ENCODE data around the gene E2F4. TPM values are rescaled to one million over a fixed set of nuclear protein-coding genes. Genes with fewer than 3 reads are reported as not detected.

E2F4 gene
- total and polyA plus RNA-seq, 5 donors from 2014 or later: 46.8 to 63.7 (median 50.3) TPM

GRCh38 chr16:67166598-67167168 is 25.3 kb upstream of the E2F4 start:
- H3K4me1 ChIP-seq (ENCODE audit: control insufficient read depth, insufficient read depth, low read length, poor library complexity, severe bottlenecking): peaks cover 52% of the 10 kb centered on the region
- H3K4me3 ChIP-seq (ENCODE audit: low read depth, low read length): no peak overlapping the region
- peak overlapping the region in 1 of 4 donors; percentile 24 for H3K4me3 Mint-ChIP-seq
- DNase-seq (no peak), ATAC-seq (ENCODE audit: low read depth in 2 of 2) (no peak)
- no peaks in the 10 kb centered on the region for H3K36me3 ChIP-seq (ENCODE audit: control insufficient read depth, insufficient read depth, low read length)
- H3K36me3 Mint-ChIP-seq: no peaks in the 10 kb centered on the region
- peaks cover 0 to 2% (median 0%) of the 10 kb centered on the region in 7 donors for H3K9me3 Mint-ChIP-seq
- peak overlapping the region in 1 of 3 donors; percentile 48 for H3K27ac Mint-ChIP-seq
- peaks cover 80% of the 10 kb centered on the region for H3K27me3 Mint-ChIP-seq
- no peak overlapping the region for H3K27ac ChIP-seq (ENCODE audit: insufficient read depth, low read length, poor library complexity, severe bottlenecking)
- H3K9me3 ChIP-seq (ENCODE audit: control insufficient read depth in 2 of 2, low read length in 2 of 2): no peaks in the 10 kb centered on the region
- peaks cover 19% of the 10 kb centered on the region for H3K27me3 ChIP-seq (ENCODE audit: control insufficient read depth, insufficient read depth, low read length)
- H3K4me1 Mint-ChIP-seq: peaks cover 4 to 37% (median 11%) of the 10 kb centered on the region in 4 donors

DNA sequence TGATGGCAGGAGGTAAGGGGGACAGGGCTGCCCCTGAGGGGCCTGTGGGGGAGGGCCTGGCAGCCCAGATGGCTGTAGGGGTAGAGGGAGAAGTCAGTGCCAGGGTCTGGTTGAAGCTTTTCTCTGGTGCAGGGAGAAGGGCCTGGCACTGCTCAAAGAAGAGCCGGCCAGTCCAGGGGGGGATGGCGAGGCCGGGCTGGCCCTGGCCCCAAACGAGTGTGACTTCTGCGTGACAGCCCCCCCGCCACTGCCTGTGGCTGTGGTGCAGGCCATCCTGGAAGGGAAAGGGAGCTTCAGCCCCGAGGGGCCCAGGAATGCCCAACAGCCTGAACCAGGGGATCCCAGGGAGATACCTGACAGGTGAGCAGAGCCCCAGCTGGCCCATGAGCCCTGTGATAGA is 24.4 kb upstream of the E2F4 start:
- Histone ChIP-seq H3K27me3 (ENCODE audit: control insufficient read depth, insufficient read depth, low read length) (peaks cover 20% of the 10 kb centered on the region), H3K36me3 (ENCODE audit: control insufficient read depth, insufficient read depth, low read length) (no peaks in the 10 kb centered on the region), H3K4me1 (ENCODE audit: control insufficient read depth, insufficient read depth, low read length, poor library complexity, severe bottlenecking) (peaks cover 50% of the 10 kb centered on the region), H3K9me3 (ENCODE audit: control insufficient read depth in 2 of 2, low read length in 2 of 2) (no peaks in the 10 kb centered on the region), H3K4me3 (ENCODE audit: low read depth, low read length) (no peak overlapping the region), H3K27ac (ENCODE audit: insufficient read depth, low read length, poor library complexity, severe bottlenecking) (no peak overlapping the region)
- peaks cover 0 to 30% (median 8%) of the 10 kb centered on the region in 4 donors for H3K4me1 Mint-ChIP-seq
- peak overlapping the region in 2 of 4 donors; percentile 5 to 68 for H3K4me3 Mint-ChIP-seq
- peaks cover 0 to 2% (median 0%) of the 10 kb centered on the region in 7 donors for H3K9me3 Mint-ChIP-seq
- H3K27ac Mint-ChIP-seq: no peak overlapping the region
- ATAC-seq (ENCODE audit: low read depth in 2 of 2) (no peak), DNase-seq (no peak)
- peaks cover 78% of the 10 kb centered on the region for H3K27me3 Mint-ChIP-seq
- H3K36me3 Mint-ChIP-seq: no peaks in the 10 kb centered on the region

DNA sequence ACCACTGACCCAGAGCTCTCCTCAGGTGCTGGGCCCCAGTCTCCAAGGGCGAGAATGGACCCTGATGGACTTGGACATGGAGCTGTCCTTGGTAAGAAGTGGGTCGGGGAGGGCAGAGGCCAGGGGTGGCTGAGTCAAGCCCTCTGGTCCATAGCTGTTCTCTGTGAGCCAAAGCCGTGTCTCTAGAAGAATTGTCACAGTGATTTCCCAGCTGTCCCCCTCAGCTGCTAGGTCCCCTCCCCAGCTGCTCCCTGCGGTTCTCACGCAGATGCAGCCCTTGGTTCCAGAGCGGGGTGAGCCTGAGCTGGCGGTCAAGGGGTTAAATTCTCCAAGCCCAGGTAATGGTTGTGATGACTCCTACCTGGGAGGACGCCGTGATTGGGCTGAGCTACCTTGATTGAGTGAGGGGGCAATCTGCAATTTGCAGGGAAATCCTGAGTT is 22.9 kb upstream of the E2F4 start:
- H3K36me3 ChIP-seq (ENCODE audit: control insufficient read depth, insufficient read depth, low read length): no peaks in the 10 kb centered on the region
- peak overlapping the region in 1 of 4 donors; percentile 38 for H3K4me3 Mint-ChIP-seq
- peaks cover 43% of the 10 kb centered on the region for H3K4me1 ChIP-seq (ENCODE audit: control insufficient read depth, insufficient read depth, low read length, poor library complexity, severe bottlenecking)
- ATAC-seq (ENCODE audit: low read depth in 2 of 2): no peak
- no peak overlapping the region for H3K4me3 ChIP-seq (ENCODE audit: low read depth, low read length)
- peaks cover 84% of the 10 kb centered on the region for H3K27me3 Mint-ChIP-seq
- no peaks in the 10 kb centered on the region for H3K36me3 Mint-ChIP-seq
- H3K9me3 Mint-ChIP-seq: peaks cover 0 to 2% (median 0%) of the 10 kb centered on the region in 7 donors
- no peak overlapping the region for H3K27ac Mint-ChIP-seq
- H3K27me3 ChIP-seq (ENCODE audit: control insufficient read depth, insufficient read depth, low read length): peaks cover 28% of the 10 kb centered on the region
- no peaks in the 10 kb centered on the region for H3K9me3 ChIP-seq (ENCODE audit: control insufficient read depth in 2 of 2, low read length in 2 of 2)
- no peak overlapping the region for H3K27ac ChIP-seq (ENCODE audit: insufficient read depth, low read length, poor library complexity, severe bottlenecking)
- H3K4me1 Mint-ChIP-seq: peaks cover 5 to 36% (median 15%) of the 10 kb centered on the region in 4 donors
- DNase-seq: no peak

DNA sequence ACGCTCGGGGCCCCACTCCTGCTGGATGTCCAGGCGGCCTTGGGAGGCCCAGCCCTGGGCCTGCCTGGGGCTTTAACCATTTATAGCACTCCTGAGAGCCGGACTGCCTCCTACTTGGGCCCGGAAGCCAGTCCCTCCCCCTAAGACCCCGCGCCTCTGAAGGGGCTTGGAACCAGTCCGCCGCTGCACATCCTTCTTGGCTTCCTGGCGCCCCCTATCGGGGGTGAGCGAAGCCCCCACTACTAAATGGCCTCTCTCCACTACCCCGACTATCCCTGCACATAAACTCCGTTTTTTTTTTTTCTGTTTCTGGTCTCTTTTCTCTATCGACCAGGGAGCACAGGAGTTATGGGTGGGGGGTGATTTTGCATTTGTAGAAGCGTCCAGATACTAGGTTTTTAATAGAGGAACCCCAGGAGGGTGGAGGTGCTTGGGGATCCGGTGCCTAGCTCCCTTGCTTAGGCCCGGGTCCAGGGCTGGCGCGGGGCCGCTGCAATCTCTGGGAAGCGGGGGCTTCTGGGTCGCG is 22.2 kb upstream of the E2F4 start:
- Mint-ChIP-seq H3K4me3 (peak overlapping the region in 3 of 4 donors; percentile 3 to 38 (median 5)), H3K27ac (no peak overlapping the region), H3K9me3 (peaks cover 0 to 2% (median 0%) of the 10 kb centered on the region in 7 donors), H3K36me3 (no peaks in the 10 kb centered on the region), H3K27me3 (peaks cover 79% of the 10 kb centered on the region), H3K4me1 (peaks cover 5 to 34% (median 15%) of the 10 kb centered on the region in 4 donors)
- Histone ChIP-seq H3K4me3 (ENCODE audit: low read depth, low read length) (no peak overlapping the region), H3K27ac (ENCODE audit: insufficient read depth, low read length, poor library complexity, severe bottlenecking) (no peak overlapping the region), H3K9me3 (ENCODE audit: control insufficient read depth in 2 of 2, low read length in 2 of 2) (no peaks in the 10 kb centered on the region), H3K36me3 (ENCODE audit: control insufficient read depth, insufficient read depth, low read length) (no peaks in the 10 kb centered on the region), H3K27me3 (ENCODE audit: control insufficient read depth, insufficient read depth, low read length) (peaks cover 28% of the 10 kb centered on the region), H3K4me1 (ENCODE audit: control insufficient read depth, insufficient read depth, low read length, poor library complexity, severe bottlenecking) (peaks cover 44% of the 10 kb centered on the region)
- ATAC-seq (ENCODE audit: low read depth in 2 of 2) (no peak), DNase-seq (peak in 1 of 3 donors; percentile 44)

GRCh38 chr16:67170168-67170948 is 21.6 kb upstream of the E2F4 start, which contains the start of gene NOL3:
Gene NOL3 (plus strand): TSS chr16:67170538.
- H3K4me3 ChIP-seq (ENCODE audit: low read depth, low read length): no peak within 1 kb of the TSS
- no peaks in the 10 kb centered on the region for H3K9me3 ChIP-seq (ENCODE audit: control insufficient read depth in 2 of 2, low read length in 2 of 2)
- H3K27ac ChIP-seq (ENCODE audit: insufficient read depth, low read length, poor library complexity, severe bottlenecking): no peak within 1 kb of the TSS
- H3K36me3 Mint-ChIP-seq: no peaks in the 10 kb centered on the region
- DNase-seq: peak in 1 of 3 donors; percentile 62
- H3K4me1 Mint-ChIP-seq: peaks cover 5 to 31% (median 14%) of the 10 kb centered on the region in 4 donors
- H3K4me1 ChIP-seq (ENCODE audit: control insufficient read depth, insufficient read depth, low read length, poor library complexity, severe bottlenecking): peaks cover 40% of the 10 kb centered on the region
- H3K36me3 ChIP-seq (ENCODE audit: control insufficient read depth, insufficient read depth, low read length): no peaks in the 10 kb centered on the region
- no peak for ATAC-seq (ENCODE audit: low read depth in 2 of 2)
- H3K27me3 Mint-ChIP-seq: peaks cover 75% of the 10 kb centered on the region
- H3K9me3 Mint-ChIP-seq: peaks cover 0 to 2% (median 0%) of the 10 kb centered on the region in 7 donors
- peaks cover 28% of the 10 kb centered on the region for H3K27me3 ChIP-seq (ENCODE audit: control insufficient read depth, insufficient read depth, low read length)
- H3K4me3 Mint-ChIP-seq: peak within 1 kb of the TSS; percentile 5 to 38 (median 10)
- H3K27ac Mint-ChIP-seq: peak within 1 kb of the TSS in 1 of 3 donors; percentile 26

DNA sequence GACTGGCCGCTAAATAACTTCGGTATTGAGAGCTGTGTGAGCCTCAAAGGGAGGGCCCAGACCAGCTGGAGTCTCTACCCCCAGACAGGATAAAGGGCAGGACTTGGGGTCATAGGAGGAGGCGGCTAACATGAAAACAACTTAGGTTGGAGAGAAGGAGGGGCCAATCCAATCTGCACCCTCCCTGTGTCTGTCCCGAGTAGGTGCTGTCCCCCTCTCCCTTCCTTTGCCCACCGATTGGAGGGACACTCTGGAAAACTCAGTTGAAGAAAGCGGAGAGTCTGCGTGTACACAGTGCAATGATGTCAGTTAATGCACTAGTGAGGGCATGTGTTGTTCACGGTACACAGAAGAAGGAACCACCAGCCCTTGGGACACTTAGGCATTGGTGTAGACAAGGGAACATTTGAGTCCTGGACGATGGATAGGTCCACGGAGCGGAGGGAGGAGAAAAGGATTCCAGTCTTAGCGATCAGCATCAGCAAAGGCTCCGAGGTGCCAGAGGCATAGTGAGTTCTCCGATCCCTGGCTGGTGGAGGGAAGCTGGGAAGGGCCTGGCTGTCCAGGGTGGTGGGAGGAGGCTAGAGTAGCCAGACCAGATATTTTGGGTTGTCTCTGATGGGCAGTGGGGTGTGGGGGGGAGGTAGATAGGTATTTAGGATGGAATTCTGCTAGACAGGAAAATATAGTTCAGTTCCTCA is 20.9 kb upstream of the E2F4 start:
- Mint-ChIP-seq H3K27me3 (peaks cover 80% of the 10 kb centered on the region), H3K9me3 (peaks cover 0 to 2% (median 0%) of the 10 kb centered on the region in 7 donors), H3K4me3 (peak overlapping the region in 1 of 4 donors; percentile 6), H3K36me3 (no peaks in the 10 kb centered on the region), H3K27ac (peak overlapping the region in 1 of 3 donors; percentile 26), H3K4me1 (peaks cover 5 to 30% (median 15%) of the 10 kb centered on the region in 4 donors)
- Histone ChIP-seq H3K36me3 (ENCODE audit: control insufficient read depth, insufficient read depth, low read length) (no peaks in the 10 kb centered on the region), H3K9me3 (ENCODE audit: control insufficient read depth in 2 of 2, low read length in 2 of 2) (no peaks in the 10 kb centered on the region), H3K4me1 (ENCODE audit: control insufficient read depth, insufficient read depth, low read length, poor library complexity, severe bottlenecking) (peaks cover 32% of the 10 kb centered on the region), H3K27me3 (ENCODE audit: control insufficient read depth, insufficient read depth, low read length) (peaks cover 28% of the 10 kb centered on the region), H3K27ac (ENCODE audit: insufficient read depth, low read length, poor library complexity, severe bottlenecking) (no peak overlapping the region), H3K4me3 (ENCODE audit: low read depth, low read length) (no peak overlapping the region)
- DNase-seq: no peak
- no peak for ATAC-seq (ENCODE audit: low read depth in 2 of 2)

DNA sequence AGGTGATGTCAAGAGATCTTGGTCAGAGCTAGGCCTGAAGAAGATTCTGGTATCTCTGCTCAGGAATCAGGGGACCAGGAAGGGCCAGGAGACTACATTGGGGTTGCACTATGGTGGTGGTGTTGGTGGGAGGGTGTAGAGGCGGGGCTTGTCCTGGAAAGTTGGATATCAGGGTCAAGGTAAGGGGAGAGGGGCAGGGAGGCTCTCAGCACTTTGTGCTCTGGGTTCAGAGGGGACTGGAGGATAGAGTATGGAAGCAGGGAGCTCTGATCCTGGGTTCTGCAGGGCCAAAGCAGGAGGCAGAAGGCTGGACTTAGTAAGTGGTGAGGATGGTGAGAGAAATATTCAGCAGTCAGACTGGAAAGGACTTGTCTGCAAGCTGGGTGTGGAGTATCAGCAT is 18.6 kb upstream of the E2F4 start:
- H3K27ac ChIP-seq (ENCODE audit: insufficient read depth, low read length, poor library complexity, severe bottlenecking): no peak overlapping the region
- H3K27ac Mint-ChIP-seq: peak overlapping the region in 1 of 3 donors; percentile 68
- DNase-seq (no peak), ATAC-seq (ENCODE audit: low read depth in 2 of 2) (no peak)
- H3K36me3 Mint-ChIP-seq: no peaks in the 10 kb centered on the region
- H3K4me1 ChIP-seq (ENCODE audit: control insufficient read depth, insufficient read depth, low read length, poor library complexity, severe bottlenecking): peaks cover 39% of the 10 kb centered on the region
- peaks cover 18% of the 10 kb centered on the region for H3K27me3 ChIP-seq (ENCODE audit: control insufficient read depth, insufficient read depth, low read length)
- peak overlapping the region in 3 of 4 donors; percentile 82 to 89 (median 83) for H3K4me3 Mint-ChIP-seq
- peaks cover 5 to 31% (median 17%) of the 10 kb centered on the region in 4 donors for H3K4me1 Mint-ChIP-seq
- H3K9me3 ChIP-seq (ENCODE audit: control insufficient read depth in 2 of 2, low read length in 2 of 2): no peaks in the 10 kb centered on the region
- peaks cover 67% of the 10 kb centered on the region for H3K27me3 Mint-ChIP-seq
- no peaks in the 10 kb centered on the region for H3K36me3 ChIP-seq (ENCODE audit: control insufficient read depth, insufficient read depth, low read length)
- H3K9me3 Mint-ChIP-seq: peaks cover 0 to 3% (median 0%) of the 10 kb centered on the region in 7 donors
- H3K4me3 ChIP-seq (ENCODE audit: low read depth, low read length): peak overlapping the region; percentile 37

Measured in CD4-positive, CD25-positive, alpha-beta regulatory T cell (primary cell).